Fibroblast of lung (primary cell): ENCODE data around the gene ACE.

Source experiments
- CTCF ChIP-seq, 2 donors: IDR thresholded peaks in 1 of 2; conservative IDR thresholded peaks in 1 of 2; 1 replicate in 1 of 2; 2 replicates in 1 of 2; pipeline ENCODE4 v1.5.1; 2011 to 2012; ENCODE audit warnings: low read length in 2 of 2, control low read depth in 1 of 2, inconsistent platforms in 1 of 2, low read depth in 1 of 2, mild to moderate bottlenecking in 1 of 2
- EZH2 ChIP-seq: IDR thresholded peaks from 2 replicates; pipeline ENCODE4 v1.5.1; 2012; ENCODE audit warnings: low read length, control low read depth, mild to moderate bottlenecking; ENCODE audit errors: missing control alignments

GRCh38 chr17:63516910-63517824 lies 40.3 kb downstream of the ACE start:
- no peak for TF ChIP-seq CTCF (conservative IDR thresholded peaks at IDR 0.05 in 1 of 2, IDR thresholded peaks at IDR 0.05 in 1 of 2; ENCODE audit: low read depth in 1 of 2, low read length in 2 of 2)
- TF ChIP-seq EZH2: no peak
